IMR-90 (cell line): Measurements from ENCODE around the gene ARHGAP8. TPM values are rescaled to one million over a fixed set of nuclear protein-coding genes. Genes with fewer than 3 reads are reported as not detected.

ENCODE experiments used
- USF2 ChIP-seq: fragments of 150-350 bp; IDR thresholded peaks from 2 replicates; pipeline ENCODE4 v1.6.1; 2017; ENCODE audit warnings: mild to moderate bottlenecking, antibody characterized with exemption, low read length, low read depth
- polyA plus RNA-seq, 3 experiments: library from polyadenylated mRNA; depleted of rRNA; stranded (reverse); fragments of >200 nt; gene quantifications; 2 replicates each; pipeline ENCODE4 v1.2.3, GENCODE V29; 2012; ENCODE audit warnings: low replicate concordance in 1 of 3
- total RNA-seq: library from RNA; depleted of rRNA; stranded (reverse); fragments of >200 nt; gene quantifications from 2 replicates; pipeline ENCODE4 v1.2.3, GENCODE V29; 2012

ARHGAP8 gene
- total and polyA plus RNA-seq, 2 of the 4 experiments (the other 2 are of a cell fraction) = 0.18 to 0.21 TPM

- no peak for TF ChIP-seq USF2
These were observed 15.6 kb upstream of the ARHGAP8 start (continued) for GRCh38 chr22:44736581-44737405.
